Measurements from ENCODE around the gene KHSRP. TPM values are rescaled to one million over a fixed set of nuclear protein-coding genes. Genes with fewer than 3 reads are reported as not detected.

KHSRP gene
- total and polyA plus RNA-seq, 11 donors, result 53.9 to 122 (median 89.3) TPM

- 88 to 93% (median 92%) methylated on average over 3 of the region's 3 CpGs for WGBS, 4 donors
- Histone ChIP-seq H3K4me3 (no peak overlapping the region), H3K27ac (no peak overlapping the region), H3K9me3 (peaks cover 0 to 18% (median 0%) of the 10 kb centered on the region in 12 donors), H3K36me3 (peaks cover 0 to 39% (median 4%) of the 10 kb centered on the region in 9 donors), H3K27me3 (no peaks in the 10 kb centered on the region), H3K4me1 (no peaks in the 10 kb centered on the region)
- no peak for DNase-seq
- intact Hi-C loops (cut with DNase I), result no loop called here
- ATAC-seq, result no peak
- TF ChIP-seq CTCF (IDR thresholded peaks at IDR 0.05) (no peak), POLR2A (IDR thresholded peaks at IDR 0.05) (no peak)
Measured at GRCh38 chr19:6446452-6446851, 21.8 kb upstream of the KHSRP start.

GRCh38 chr19:6443986-6444385 is 19.4 kb upstream of the KHSRP start:
- Histone ChIP-seq H3K36me3 (peaks cover 0 to 30% (median 0%) of the 10 kb centered on the region in 9 donors), H3K9me3 (peaks cover 0 to 18% (median 0%) of the 10 kb centered on the region in 12 donors), H3K27me3 (no peaks in the 10 kb centered on the region), H3K4me3 (no peak overlapping the region), H3K27ac (no peak overlapping the region), H3K4me1 (no peaks in the 10 kb centered on the region)
- DNase-seq (no peak), ATAC-seq (no peak)
- 89 to 96% (median 94%) methylated on average over 12 to 13 of the region's 13 CpGs for WGBS, 4 donors
- intact Hi-C loops (cut with DNase I), result no loop called here
- no peak for TF ChIP-seq CTCF (IDR thresholded peaks at IDR 0.05)
- TF ChIP-seq POLR2A (IDR thresholded peaks at IDR 0.05), result no peak

GRCh38 chr19:6442087-6442688 is 17.6 kb upstream of the KHSRP start:
- WGBS, 4 donors, result 83 to 88% (median 88%) methylated on average over 12 to 13 of the region's 13 CpGs
- Histone ChIP-seq H3K4me1 (no peaks in the 10 kb centered on the region), H3K27ac (no peak overlapping the region), H3K27me3 (no peaks in the 10 kb centered on the region), H3K9me3 (peaks cover 0 to 18% (median 0%) of the 10 kb centered on the region in 12 donors), H3K4me3 (no peak overlapping the region), H3K36me3 (peaks cover 0 to 25% (median 0%) of the 10 kb centered on the region in 9 donors)
- no peak for DNase-seq
- intact Hi-C loops (cut with DNase I), result no loop called here
- no peak for ATAC-seq
- TF ChIP-seq CTCF (IDR thresholded peaks at IDR 0.05) (no peak), POLR2A (IDR thresholded peaks at IDR 0.05) (no peak)

GRCh38 chr19:6440905-6441304 is 16.3 kb upstream of the KHSRP start:
- WGBS, 4 donors, result 79 to 91% (median 86%) methylated on average over 3 of the region's 3 CpGs
- Histone ChIP-seq H3K36me3 (peaks cover 0 to 12% (median 0%) of the 10 kb centered on the region in 9 donors), H3K9me3 (peaks cover 0 to 9% (median 0%) of the 10 kb centered on the region in 12 donors), H3K4me1 (no peaks in the 10 kb centered on the region), H3K4me3 (no peak overlapping the region), H3K27me3 (no peaks in the 10 kb centered on the region), H3K27ac (no peak overlapping the region)
- DNase-seq (no peak), ATAC-seq (no peak)
- intact Hi-C loops (cut with DNase I), result no loop called here
- TF ChIP-seq POLR2A (IDR thresholded peaks at IDR 0.05), result no peak
- TF ChIP-seq CTCF (IDR thresholded peaks at IDR 0.05), result no peak
